CD14-positive monocyte (primary cell): Measurements from ENCODE around the gene MAST4. TPM values are rescaled to one million over a fixed set of nuclear protein-coding genes. Genes with fewer than 3 reads are reported as not detected.

Experiments
- DNase-seq, 3 donors: peaks; one replicate each; pipeline ENCODE4 v3.0.0-alpha.2; 2011 to 2022
- H2AFZ ChIP-seq: 2 replicates; pipeline ENCODE4 v1.6.0; 2012; ENCODE audit warnings: mild to moderate bottlenecking, low read depth, low read length, inconsistent platforms; ENCODE audit not compliant: insufficient read depth, poor library complexity, severe bottlenecking
- H3K27ac ChIP-seq, 2 donors: 1 replicate in 1 of 2; 2 replicates in 1 of 2; pipeline ENCODE4 v1.5.1; 2012 to 2013; ENCODE audit warnings: low read length in 2 of 2, control low read depth in 1 of 2, inconsistent platforms in 1 of 2, low read depth in 1 of 2, mild to moderate bottlenecking in 1 of 2
- H3K27me3 ChIP-seq, 2 donors: one replicate each; pipeline versions ENCODE4 v1.6.0 to v1.6.1; 2011 to 2013; ENCODE audit warnings: low read length in 2 of 2; ENCODE audit not compliant: control insufficient read depth in 2 of 2, insufficient read depth in 2 of 2
- H3K36me3 ChIP-seq, 2 donors: replicated peaks in 1 of 2; 1 replicate in 1 of 2; 2 replicates in 1 of 2; pipeline versions ENCODE4 v1.5.1 to v1.6.1; 2012 to 2013; ENCODE audit warnings: low read length in 2 of 2, control low read depth in 1 of 2, inconsistent platforms in 1 of 2, mild to moderate bottlenecking in 1 of 2; ENCODE audit not compliant: insufficient read depth in 2 of 2, control insufficient read depth in 1 of 2
- H3K4me1 ChIP-seq, 2 donors: 1 replicate in 1 of 2; 2 replicates in 1 of 2; pipeline versions ENCODE4 v1.5.1 to v1.6.1; 2012 to 2013; ENCODE audit warnings: low read length in 2 of 2, control low read depth in 1 of 2, inconsistent platforms in 1 of 2, mild to moderate bottlenecking in 1 of 2, moderate library complexity in 1 of 2; ENCODE audit not compliant: insufficient read depth in 2 of 2, control insufficient read depth in 1 of 2
- H3K4me2 ChIP-seq: replicated peaks from 2 replicates; pipeline ENCODE3; 2012; ENCODE audit warnings: low read length, moderate library complexity, mild to moderate bottlenecking; ENCODE audit not compliant: poor library complexity, severe bottlenecking; ENCODE audit errors: extremely low read depth
- H3K4me3 ChIP-seq, 3 experiments: fragments of 200-600 bp in 1 of 3; sonication (generic) in 1 of 3; replicated peaks in 1 of 3; 1 replicate in 2 of 3; 2 replicates in 1 of 3; pipeline ENCODE4 v1.5.1; 2011 to 2013; ENCODE audit warnings: low read length in 3 of 3, mild to moderate bottlenecking in 3 of 3, control low read depth in 2 of 3, low read depth in 2 of 3, inconsistent platforms in 1 of 3, moderate library complexity in 1 of 3
- H3K79me2 ChIP-seq: 2 replicates; pipeline ENCODE4 v1.6.0; 2012; ENCODE audit warnings: mild to moderate bottlenecking, control low read depth, inconsistent platforms, low read length, moderate library complexity; ENCODE audit not compliant: insufficient read depth
- H3K9ac ChIP-seq: 2 replicates; pipeline ENCODE4 v1.6.0; 2017; ENCODE audit warnings: low read length, mild to moderate bottlenecking; ENCODE audit not compliant: insufficient read depth, poor library complexity, severe bottlenecking
- H3K9me3 ChIP-seq, 2 donors: replicated peaks in 1 of 2; 1 replicate in 1 of 2; 2 replicates in 1 of 2; pipeline versions ENCODE4 v1.5.1 to v1.6.1; 2012 to 2013; ENCODE audit warnings: low read length in 2 of 2, control low read depth in 1 of 2; ENCODE audit not compliant: control insufficient read depth in 1 of 2, insufficient read depth in 1 of 2
- H4K20me1 ChIP-seq: 2 replicates; pipeline ENCODE4 v1.6.0; 2012; ENCODE audit warnings: mild to moderate bottlenecking, low read length, control low read depth, moderate library complexity; ENCODE audit not compliant: insufficient read depth
- H3K27ac Mint-ChIP-seq, 7 donors: one replicate each; pipeline ENCODE4 v1.8.0; 2020; ENCODE audit warnings: mild to moderate bottlenecking in 7 of 7, mixed read lengths in 7 of 7, moderate library complexity in 6 of 7, inconsistent platforms in 2 of 7
- H3K27me3 Mint-ChIP-seq, 3 donors: one replicate each; pipeline ENCODE4 v1.8.0; 2021 to 2022; ENCODE audit warnings: low read depth in 3 of 3, mild to moderate bottlenecking in 3 of 3, mixed read lengths in 3 of 3, moderate library complexity in 3 of 3, inconsistent platforms in 1 of 3
- H3K36me3 Mint-ChIP-seq, 2 donors: one replicate each; pipeline ENCODE4 v1.8.0; 2020; ENCODE audit warnings: mixed read lengths in 2 of 2, inconsistent platforms in 1 of 2, mild to moderate bottlenecking in 1 of 2
- H3K4me1 Mint-ChIP-seq: one replicate; pipeline ENCODE4 v1.8.0; 2020; ENCODE audit warnings: mild to moderate bottlenecking, mixed read lengths
- H3K4me3 Mint-ChIP-seq, 2 donors: one replicate each; pipeline ENCODE4 v1.8.0; 2020; ENCODE audit warnings: mild to moderate bottlenecking in 2 of 2, mixed read lengths in 2 of 2, moderate library complexity in 1 of 2
- H3K9me3 Mint-ChIP-seq, 7 donors: one replicate each; pipeline ENCODE4 v1.8.0; 2020 to 2022; ENCODE audit warnings: mixed read lengths in 7 of 7, mild to moderate bottlenecking in 6 of 7, moderate library complexity in 6 of 7, inconsistent platforms in 2 of 7
- CTCF ChIP-seq: fragments of 200-600 bp; IDR thresholded peaks from one replicate; pipeline ENCODE4 v1.8.0; 2022; ENCODE audit warnings: antibody characterized with exemption, mild to moderate bottlenecking
- WGBS: methylation state at CpG from one replicate; pipeline ENCODE4 v1.1.5; 2013; ENCODE audit warnings: missing lambda C conversion rate; ENCODE audit not compliant: insufficient coverage; 5-methylcytosine and 5-hydroxymethylcytosine counted together
- intact Hi-C, 2 donors: fragments of 100-400 bp; cut with micrococcal nuclease; formaldehyde crosslinking; loops; one replicate each; pipeline versions ENCODE4 v1.15.0 to v1.15.1; 2023
- polyA plus RNA-seq, 3 donors: library from polyadenylated mRNA; depleted of rRNA in 1 of 3; unstranded in 2 of 3; stranded (reverse) in 1 of 3; fragments of 300-500 nt in 2 of 3; fragments of >200 nt in 1 of 3; fragmentation: Illumina TruSeq in 2 of 3; gene quantifications; 1 replicate in 2 of 3; 2 replicates in 1 of 3; pipeline ENCODE4 v1.2.3, GENCODE V29; 2012 to 2021

MAST4 gene
- polyA plus RNA-seq, 3 donors = 0.03 to 0.24 TPM; not detected in 1

GRCh38 chr5:66603164-66603563, 7.0 kb downstream of the MAST4 start:
- Histone ChIP-seq H3K36me3 (no peaks in the 10 kb centered on the region), H3K79me2 (no peaks in the 10 kb centered on the region), H3K27me3 (peaks cover 11 to 21% of the 10 kb centered on the region in 2 donors), H4K20me1 (no peaks in the 10 kb centered on the region), H3K27ac (no peak overlapping the region), H3K4me1 (no peaks in the 10 kb centered on the region), H3K9ac (no peak overlapping the region), H2AFZ (no peak overlapping the region), H3K4me3 (no peak overlapping the region), H3K4me2 (no peak overlapping the region), H3K9me3 (no peaks in the 10 kb centered on the region)
- Mint-ChIP-seq H3K9me3 (peaks cover 0 to 6% (median 0%) of the 10 kb centered on the region in 7 donors), H3K4me3 (no peak overlapping the region), H3K27ac (no peak overlapping the region), H3K36me3 (no peaks in the 10 kb centered on the region), H3K4me1 (no peaks in the 10 kb centered on the region), H3K27me3 (peaks cover 24 to 36% (median 33%) of the 10 kb centered on the region in 3 donors)
- intact Hi-C loops = no loop called here
- no peak for DNase-seq
- no peak for TF ChIP-seq CTCF
- no CpG with 5 or more reads among the region's 1 CpG for WGBS

GRCh38 chr5:66603881-66604280, 7.7 kb downstream of the MAST4 start:
- WGBS = no CpG with 5 or more reads among the region's 4 CpGs
- intact Hi-C loops = no loop called here

More at GRCh38 chr5:66603881-66604280, 7.7 kb downstream of the MAST4 start:
- Histone ChIP-seq H3K27ac (no peak overlapping the region), H2AFZ (no peak overlapping the region), H3K4me2 (no peak overlapping the region), H3K9ac (no peak overlapping the region), H3K79me2 (no peaks in the 10 kb centered on the region), H3K27me3 (peaks cover 6 to 14% of the 10 kb centered on the region in 2 donors), H3K9me3 (no peaks in the 10 kb centered on the region), H3K4me3 (no peak overlapping the region), H3K4me1 (no peaks in the 10 kb centered on the region), H3K36me3 (no peaks in the 10 kb centered on the region), H4K20me1 (no peaks in the 10 kb centered on the region)
- Mint-ChIP-seq H3K36me3 (no peaks in the 10 kb centered on the region), H3K4me3 (no peak overlapping the region), H3K27me3 (peaks cover 17 to 31% (median 25%) of the 10 kb centered on the region in 3 donors), H3K4me1 (no peaks in the 10 kb centered on the region), H3K9me3 (no peaks in the 10 kb centered on the region), H3K27ac (no peak overlapping the region)
- TF ChIP-seq CTCF = no peak
- no peak for DNase-seq
